Activated CD8-positive, alpha-beta memory T cell treated with anti-CD3 and anti-CD28 coated beads for 36 hours (primary cell): ENCODE data around the gene NFU1. TPM values are rescaled to one million over a fixed set of nuclear protein-coding genes. Genes with fewer than 3 reads are reported as not detected.

ENCODE experiments used
- CTCF ChIA-PET: fragments of 350-600 bp; sonication (Branson Sonifier 250); formaldehyde crosslinking; loops from one replicate; lab custom pipeline; 2021; ENCODE audit warnings: antibody characterized with exemption; lab: Charles Lee
- POLR2A ChIA-PET: fragments of 350-600 bp; sonication (Branson Sonifier 250); formaldehyde crosslinking; loops from one replicate; lab custom pipeline; 2021; ENCODE audit warnings: antibody characterized with exemption; lab: Charles Lee
- total RNA-seq, 2 experiments: library from RNA; stranded (reverse); gene quantifications; one replicate each; pipeline ENCODE4 v1.2.3, GENCODE V29; 2021

Gene NFU1
- 10 to 100 TPM; 40.7 to 41.2 TPM for total RNA-seq

GRCh38 chr2:69436938-69437750, at the start of gene NFU1:
NFU1 (minus strand) TSS chr2:69437435; CDS start chr2:69437422, 13 bp downstream.
- ChIA-PET CTCF (interaction anchor here (0.6 to 1.4 kb wide), 6 partner anchors 9 to 278 kb away, joined by 3 to 4 read pairs (median 3); partner anchors contain the start of gene AAK1), POLR2A (interaction anchor here (0.6 to 2.4 kb wide), 4 partner anchors 51 to 207 kb away, joined by 3 to 14 read pairs (median 6); partner anchors contain the start of gene GFPT1)

- POLR2A ChIA-PET, result no interaction called here
Observed at GRCh38 chr2:69483696-69484095, 46.5 kb upstream of the NFU1 start.

GRCh38 chr2:69483024-69483423, 45.8 kb upstream of the NFU1 start:
- ChIA-PET POLR2A (no interaction called here), CTCF (interaction anchor here (0.8 kb wide), 1 partner anchor 242 kb away, joined by 3 read pairs; no protein-coding TSS in a partner anchor)

More at GRCh38 chr2:69483696-69484095, 46.5 kb upstream of the NFU1 start:
- CTCF ChIA-PET, result interaction anchor here (0.6 to 0.8 kb wide), 2 partner anchors 14 to 241 kb away, joined by 3 to 5 read pairs; no protein-coding TSS in a partner anchor

GRCh38 chr2:69482471-69482870, 45.2 kb upstream of the NFU1 start:
- POLR2A ChIA-PET, result no interaction called here
- CTCF ChIA-PET, result no interaction called here

GRCh38 chr2:69481421-69481820, 44.2 kb upstream of the NFU1 start:
- POLR2A ChIA-PET, result no interaction called here
- CTCF ChIA-PET, result no interaction called here

GRCh38 chr2:69477627-69478026, 40.4 kb upstream of the NFU1 start:
- ChIA-PET CTCF (interaction anchor here (1.0 kb wide), 1 partner anchor 40 kb away, joined by 3 read pairs; the partner anchor contains the start of gene NFU1), POLR2A (no interaction called here)

GRCh38 chr2:69474688-69475087, 37.5 kb upstream of the NFU1 start:
- POLR2A ChIA-PET, result no interaction called here
- CTCF ChIA-PET, result no interaction called here

GRCh38 chr2:69471793-69472192, 34.6 kb upstream of the NFU1 start:
- ChIA-PET CTCF (no interaction called here), POLR2A (no interaction called here)

- ChIA-PET POLR2A (no interaction called here), CTCF (no interaction called here)
Observed at GRCh38 chr2:69470911-69471310, 33.7 kb upstream of the NFU1 start.

GRCh38 chr2:69469784-69470183, 32.5 kb upstream of the NFU1 start:
- CTCF ChIA-PET, result no interaction called here
- POLR2A ChIA-PET, result no interaction called here

- CTCF ChIA-PET, result no interaction called here
- POLR2A ChIA-PET, result no interaction called here
Observed at GRCh38 chr2:69469375-69469774, 32.1 kb upstream of the NFU1 start.

GRCh38 chr2:69466728-69467127, 29.5 kb upstream of the NFU1 start:
- CTCF ChIA-PET, result no interaction called here
- POLR2A ChIA-PET, result no interaction called here

- POLR2A ChIA-PET, result no interaction called here
- CTCF ChIA-PET, result no interaction called here
Observed at GRCh38 chr2:69465513-69466456, 28.6 kb upstream of the NFU1 start.

GRCh38 chr2:69464575-69464974, 27.3 kb upstream of the NFU1 start:
- CTCF ChIA-PET, result no interaction called here

GRCh38 chr2:69462780-69463179, 25.5 kb upstream of the NFU1 start:
- CTCF ChIA-PET, result no interaction called here
- POLR2A ChIA-PET, result no interaction called here

More at GRCh38 chr2:69464575-69464974, 27.3 kb upstream of the NFU1 start:
- POLR2A ChIA-PET, result no interaction called here

- CTCF ChIA-PET, result no interaction called here
- POLR2A ChIA-PET, result no interaction called here
Observed at GRCh38 chr2:69461404-69461803, 24.2 kb upstream of the NFU1 start.

- ChIA-PET CTCF (interaction anchor here (1.0 kb wide), 1 partner anchor 105 kb away, joined by 4 read pairs; no protein-coding TSS in a partner anchor), POLR2A (no interaction called here)
Observed at GRCh38 chr2:69459936-69460335, 22.7 kb upstream of the NFU1 start.

- ChIA-PET CTCF (no interaction called here), POLR2A (no interaction called here)
Observed at GRCh38 chr2:69456950-69457445, 19.8 kb upstream of the NFU1 start.

- CTCF ChIA-PET, result no interaction called here
- POLR2A ChIA-PET, result no interaction called here
Observed at GRCh38 chr2:69456154-69456553, 18.9 kb upstream of the NFU1 start.

GRCh38 chr2:69454976-69455375, 17.7 kb upstream of the NFU1 start:
- ChIA-PET CTCF (no interaction called here), POLR2A (no interaction called here)
